H9 (cell line): Measurements from ENCODE around the gene PHKG2. TPM values are rescaled to one million over a fixed set of nuclear protein-coding genes. Genes with fewer than 3 reads are reported as not detected.
A peak's percentile ranks its signal among the peaks of the same experiment; 100 is the strongest.

Experiments
- DNase-seq: peaks from one replicate; pipeline ENCODE4 v3.0.0-alpha.2; 2017
- H2AFZ ChIP-seq: one replicate; pipeline ENCODE4 v1.6.1; 2013; ENCODE audit warnings: mild to moderate bottlenecking, low read length, control low read depth, moderate library complexity
- H2AK5ac ChIP-seq: 2 replicates; pipeline ENCODE4 v1.6.1; 2013; ENCODE audit warnings: low read length, control low read depth, mixed read lengths; ENCODE audit not compliant: insufficient read length
- H2BK120ac ChIP-seq: one replicate; pipeline ENCODE4 v1.6.1; 2013; ENCODE audit warnings: low read depth, mild to moderate bottlenecking, low read length, control low read depth, inconsistent platforms; ENCODE audit not compliant: poor library complexity, severe bottlenecking
- H2BK12ac ChIP-seq: 2 replicates; pipeline ENCODE4 v1.6.1; 2013; ENCODE audit warnings: low read length, control low read depth, mixed read lengths, low read depth; ENCODE audit not compliant: insufficient read length
- H2BK15ac ChIP-seq: 2 replicates; pipeline ENCODE4 v1.6.1; 2013; ENCODE audit warnings: low read depth, low read length, control low read depth
- H2BK20ac ChIP-seq: one replicate; pipeline ENCODE4 v1.6.1; 2013; ENCODE audit warnings: low read depth, mild to moderate bottlenecking, low read length, control low read depth, inconsistent platforms; ENCODE audit not compliant: poor library complexity, severe bottlenecking
- H2BK5ac ChIP-seq: 2 replicates; pipeline ENCODE4 v1.6.1; 2013; ENCODE audit warnings: low read length, control low read depth, mixed read lengths; ENCODE audit not compliant: insufficient read length
- H3K14ac ChIP-seq: 2 replicates; pipeline ENCODE4 v1.6.1; 2013; ENCODE audit warnings: low read length, control low read depth; ENCODE audit not compliant: insufficient read depth
- H3K18ac ChIP-seq: 2 replicates; pipeline ENCODE4 v1.6.1; 2013; ENCODE audit warnings: low read depth, mild to moderate bottlenecking, mixed read lengths, low read length, control low read depth; ENCODE audit not compliant: insufficient read length
- H3K23ac ChIP-seq: 2 replicates; pipeline ENCODE4 v1.6.1; 2013; ENCODE audit warnings: low read length, control low read depth, mixed read lengths, low read depth; ENCODE audit not compliant: insufficient read length
- H3K23me2 ChIP-seq: 2 replicates; pipeline ENCODE4 v1.6.1; 2013; ENCODE audit warnings: low read depth, mild to moderate bottlenecking, mixed read lengths, low read length, control low read depth; ENCODE audit not compliant: insufficient read length, poor library complexity, severe bottlenecking
- H3K27ac ChIP-seq: 2 replicates; pipeline ENCODE4 v1.5.1; 2013; ENCODE audit warnings: low read length, control low read depth, mixed read lengths, low read depth; ENCODE audit not compliant: insufficient read length
- H3K27me3 ChIP-seq: 2 replicates; pipeline ENCODE4 v1.6.1; 2013; ENCODE audit warnings: low read length, control low read depth, inconsistent platforms; ENCODE audit not compliant: insufficient read depth
- H3K4ac ChIP-seq: 2 replicates; pipeline ENCODE4 v1.6.1; 2013; ENCODE audit warnings: low read depth, mild to moderate bottlenecking, control low read depth, inconsistent platforms, low read length, moderate library complexity
- H3K4me1 ChIP-seq: 2 replicates; pipeline ENCODE4 v1.6.1; 2013; ENCODE audit warnings: low read length, control low read depth, inconsistent platforms; ENCODE audit not compliant: insufficient read depth
- H3K4me2 ChIP-seq: 2 replicates; pipeline ENCODE4 v1.6.1; 2013; ENCODE audit warnings: low read length, control low read depth, mixed read lengths; ENCODE audit not compliant: insufficient read length, insufficient read depth
- H3K56ac ChIP-seq: 2 replicates; pipeline ENCODE4 v1.6.1; 2013; ENCODE audit warnings: low read depth, mild to moderate bottlenecking, mixed read lengths, low read length, control low read depth; ENCODE audit not compliant: insufficient read length
- H3K79me1 ChIP-seq: 2 replicates; pipeline ENCODE4 v1.6.1; 2013; ENCODE audit warnings: low read depth, mild to moderate bottlenecking, moderate library complexity, low read length, control low read depth, inconsistent platforms; ENCODE audit not compliant: insufficient read depth, poor library complexity, severe bottlenecking
- H3K79me2 ChIP-seq: 2 replicates; pipeline ENCODE4 v1.6.1; 2013; ENCODE audit warnings: low read length, control low read depth, inconsistent platforms; ENCODE audit not compliant: insufficient read depth
- H3K9ac ChIP-seq: 2 replicates; pipeline ENCODE4 v1.6.1; 2013; ENCODE audit warnings: low read length, control low read depth, mixed read lengths; ENCODE audit not compliant: insufficient read length; ENCODE audit errors: extremely low read depth
- H3K9me3 ChIP-seq: one replicate; pipeline ENCODE4 v1.6.1; 2013; ENCODE audit warnings: low read depth, low read length, inconsistent platforms; ENCODE audit not compliant: control insufficient read depth
- H3T11ph ChIP-seq: one replicate; pipeline ENCODE4 v1.6.1; 2013; ENCODE audit warnings: mild to moderate bottlenecking, low read length, control low read depth, inconsistent platforms
- H4K20me1 ChIP-seq: one replicate; pipeline ENCODE4 v1.6.1; 2013; ENCODE audit not compliant: control insufficient read depth, insufficient read length, insufficient read depth
- H4K5ac ChIP-seq: 2 replicates; pipeline ENCODE4 v1.6.1; 2013; ENCODE audit warnings: low read depth, mild to moderate bottlenecking, mixed read lengths, low read length, control low read depth; ENCODE audit not compliant: insufficient read length
- H4K8ac ChIP-seq: replicated peaks from 2 replicates; pipeline ENCODE4 v1.6.1; 2013; ENCODE audit warnings: low read length, control low read depth, mixed read lengths, low read depth; ENCODE audit not compliant: insufficient read length
- H4K91ac ChIP-seq: 2 replicates; pipeline ENCODE4 v1.6.1; 2013; ENCODE audit warnings: low read depth, mild to moderate bottlenecking, moderate library complexity, mixed read lengths, low read length, control low read depth; ENCODE audit not compliant: insufficient read length
- H3K27ac Mint-ChIP-seq, 3 experiments: 2 replicates in 2 of 3; 3 replicates in 1 of 3; pipeline ENCODE4 v1.8.0; 2020 to 2021; ENCODE audit warnings: mixed read lengths in 3 of 3, mild to moderate bottlenecking in 1 of 3, moderate library complexity in 1 of 3
- H3K27me3 Mint-ChIP-seq: 2 replicates; pipeline ENCODE4 v1.8.0; 2021; ENCODE audit warnings: low read depth, mild to moderate bottlenecking, moderate library complexity, mixed read lengths
- H3K36me3 Mint-ChIP-seq, 3 experiments: 2 replicates in 2 of 3; 3 replicates in 1 of 3; pipeline ENCODE4 v1.8.0; 2020 to 2021; ENCODE audit warnings: low read depth in 3 of 3, mixed read lengths in 3 of 3; ENCODE audit not compliant: insufficient read depth in 1 of 3
- H3K4me1 Mint-ChIP-seq, 2 experiments: 2 replicates each; pipeline ENCODE4 v1.8.0; 2020; ENCODE audit warnings: mixed read lengths in 2 of 2
- H3K4me3 Mint-ChIP-seq, 2 experiments: 2 replicates in 1 of 2; 3 replicates in 1 of 2; pipeline ENCODE4 v1.8.0; 2020 to 2021; ENCODE audit warnings: mild to moderate bottlenecking in 2 of 2, mixed read lengths in 2 of 2, moderate library complexity in 1 of 2
- H3K9me3 Mint-ChIP-seq, 2 experiments: 2 replicates in 1 of 2; 3 replicates in 1 of 2; pipeline ENCODE4 v1.8.0; 2020; ENCODE audit warnings: mild to moderate bottlenecking in 2 of 2, mixed read lengths in 2 of 2, moderate library complexity in 1 of 2
- WGBS: extraction: QIAGEN DNeasy Blood & Tissue Kit; methylation state at CpG from one replicate; pipeline ENCODE4 v1.1.7; 2013; ENCODE audit warnings: missing lambda C conversion rate, low lambda C conversion rate, mixed read lengths; ENCODE audit not compliant: insufficient read length; ENCODE audit errors: extremely low coverage; 5-methylcytosine and 5-hydroxymethylcytosine counted together
- total RNA-seq: library from RNA; stranded (reverse); gene quantifications from 2 replicates; pipeline ENCODE4 v1.2.1, GENCODE V29; 2021
- TF ChIP-seq, protein P1 (sequence below): fragments of 200-600 bp; sonication (generic); conservative IDR thresholded peaks from 3 replicates; pipeline ENCODE4 v1.8.0; 2021; ENCODE audit warnings: antibody characterized with exemption, mild to moderate bottlenecking

The PHKG2 gene
- total RNA-seq, 1 experiment from 2014 or later, result 46.6 TPM

DNA sequence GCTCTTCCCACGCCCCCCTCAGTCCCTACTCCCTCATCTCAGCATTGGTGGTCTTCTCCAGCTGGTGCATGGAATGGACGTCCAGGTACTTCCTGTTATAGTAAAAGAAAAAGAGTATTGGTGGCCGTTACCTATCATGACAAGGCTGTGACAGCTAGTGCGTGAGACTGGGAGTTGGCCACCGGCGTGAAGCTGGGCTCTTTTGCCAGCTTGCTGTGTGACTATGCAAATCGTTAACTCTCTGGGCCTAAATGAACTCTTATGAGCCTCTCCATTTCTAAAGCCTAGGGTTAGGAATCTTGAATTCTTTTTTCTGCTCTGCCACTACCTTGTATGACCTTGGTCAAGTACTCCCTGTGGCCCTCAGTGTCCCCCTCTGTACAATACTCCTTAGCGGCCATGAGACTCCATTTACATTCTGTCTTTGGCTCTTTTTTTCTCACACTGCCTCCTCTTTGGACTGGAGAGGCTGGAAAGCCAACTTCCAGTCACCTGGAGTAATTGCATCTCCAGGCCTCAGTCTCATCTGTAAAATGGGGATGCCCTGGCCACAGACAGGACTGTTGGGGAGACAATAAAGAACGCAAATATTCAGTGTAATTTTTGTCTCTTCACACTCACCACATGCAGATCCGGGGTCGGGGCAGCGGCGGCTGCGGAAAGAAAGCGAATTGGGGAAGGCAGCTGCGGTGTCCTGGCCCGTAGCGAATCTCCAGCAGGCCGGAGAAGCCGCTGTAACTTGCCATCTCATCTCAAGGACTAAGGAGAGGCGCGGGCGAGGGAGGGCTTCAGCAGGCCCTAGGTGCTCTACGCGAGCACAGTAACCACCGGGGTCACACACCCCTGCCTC, 12.6 kb downstream of the PHKG2 start:
- H2BK20ac ChIP-seq, result no peak overlapping the region
- no peak for DNase-seq
- H2AFZ ChIP-seq, result no peak overlapping the region
- no peaks in the 10 kb centered on the region for H3K9me3 Mint-ChIP-seq
- no peak overlapping the region for H3K14ac ChIP-seq
- no peaks in the 10 kb centered on the region for H3K79me2 ChIP-seq
- H3K4me2 ChIP-seq, result peak overlapping the region; percentile 95
- H3K4me1 Mint-ChIP-seq, result peaks cover 17 to 18% of the 10 kb centered on the region in 2 experiments
- H3K4me3 Mint-ChIP-seq, result peak overlapping the region; percentile 91 to 97
- no peak overlapping the region for H3K27ac ChIP-seq
- H3K56ac ChIP-seq, result no peak overlapping the region
- no peak overlapping the region for H2BK120ac ChIP-seq
- peak overlapping the region; percentile 4 for H3K9ac ChIP-seq
- no peak overlapping the region for H3K23ac ChIP-seq
- no peak overlapping the region for H3K4ac ChIP-seq
- H3T11ph ChIP-seq, result no peak overlapping the region
- no peaks in the 10 kb centered on the region for H4K20me1 ChIP-seq
- H3K4me1 ChIP-seq, result no peaks in the 10 kb centered on the region
- no peak overlapping the region for H4K91ac ChIP-seq
- no peak overlapping the region for H4K8ac ChIP-seq
- no peak overlapping the region for H2BK5ac ChIP-seq
- no peak overlapping the region for H2BK15ac ChIP-seq
- H3K18ac ChIP-seq, result no peak overlapping the region
- peaks cover 20% of the 10 kb centered on the region for H3K23me2 ChIP-seq
- H2AK5ac ChIP-seq, result no peak overlapping the region
- no peak overlapping the region for H2BK12ac ChIP-seq
- peaks cover 6% of the 10 kb centered on the region for H3K79me1 ChIP-seq
- H3K36me3 Mint-ChIP-seq, result peaks cover 27 to 60% (median 41%) of the 10 kb centered on the region in 3 experiments
- H3K9me3 ChIP-seq, result no peaks in the 10 kb centered on the region
- no peaks in the 10 kb centered on the region for H3K27me3 ChIP-seq
- WGBS, result no CpG with 5 or more reads among the region's 26 CpGs
- peak overlapping the region in 2 of 3 experiments; percentile 63 to 94; a peak in 3 of 7 replicates for H3K27ac Mint-ChIP-seq
- TF ChIP-seq, protein P1, sequence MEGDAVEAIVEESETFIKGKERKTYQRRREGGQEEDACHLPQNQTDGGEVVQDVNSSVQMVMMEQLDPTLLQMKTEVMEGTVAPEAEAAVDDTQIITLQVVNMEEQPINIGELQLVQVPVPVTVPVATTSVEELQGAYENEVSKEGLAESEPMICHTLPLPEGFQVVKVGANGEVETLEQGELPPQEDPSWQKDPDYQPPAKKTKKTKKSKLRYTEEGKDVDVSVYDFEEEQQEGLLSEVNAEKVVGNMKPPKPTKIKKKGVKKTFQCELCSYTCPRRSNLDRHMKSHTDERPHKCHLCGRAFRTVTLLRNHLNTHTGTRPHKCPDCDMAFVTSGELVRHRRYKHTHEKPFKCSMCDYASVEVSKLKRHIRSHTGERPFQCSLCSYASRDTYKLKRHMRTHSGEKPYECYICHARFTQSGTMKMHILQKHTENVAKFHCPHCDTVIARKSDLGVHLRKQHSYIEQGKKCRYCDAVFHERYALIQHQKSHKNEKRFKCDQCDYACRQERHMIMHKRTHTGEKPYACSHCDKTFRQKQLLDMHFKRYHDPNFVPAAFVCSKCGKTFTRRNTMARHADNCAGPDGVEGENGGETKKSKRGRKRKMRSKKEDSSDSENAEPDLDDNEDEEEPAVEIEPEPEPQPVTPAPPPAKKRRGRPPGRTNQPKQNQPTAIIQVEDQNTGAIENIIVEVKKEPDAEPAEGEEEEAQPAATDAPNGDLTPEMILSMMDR, result no peak
- no peak overlapping the region for H4K5ac ChIP-seq
- no peaks in the 10 kb centered on the region for H3K27me3 Mint-ChIP-seq
